ENCODE data around the gene GRAP.
"Not testable (repeated sequence)": the region's sequence is repeated elsewhere in the genome, so short reads cannot be mapped to it uniquely, and the experiment has no call there.

GRCh38 chr17:19030771-19031449, 15.8 kb downstream of the GRAP start:
- not testable (repeated sequence) for TF ChIP-seq CTCF (conservative IDR thresholded peaks at IDR 0.05; ENCODE audit: low read depth in 2 of 2); EZH2 (IDR thresholded peaks at IDR 0.05; ENCODE audit: low read depth, unreplicated experiment)

All from GM23338 (cell line).